HG03460 (cell line): ENCODE data around the gene TSGA10.
"Not testable (repeated sequence)": the region's sequence is repeated elsewhere in the genome, so short reads cannot be mapped to it uniquely, and the experiment has no call there.

Experiments used
- ATAC-seq: cut with Tn5 transposase; IDR thresholded peaks from one replicate; pipeline ENCODE4 v1.9.1; 2021; ENCODE audit not compliant: unreplicated experiment

TSGA10 gene

GRCh38 chr2:99154643-99155536 lies at the start of gene TSGA10, which contains the start of gene LIPT1:
TSS of gene TSGA10 (minus strand) at chr2:99154942. CDS start at chr2:99109439, 45,503 bp downstream.
TSS of gene LIPT1 (plus strand) at chr2:99154967. CDS start at chr2:99161958, 6,991 bp downstream.
- ATAC-seq, result peak; percentile 97

- no peak for ATAC-seq
Measured at GRCh38 chr2:99201959-99202678, 47.4 kb upstream of the TSGA10 start.

- ATAC-seq, result no peak
Measured at GRCh38 chr2:99200076-99200800, 45.5 kb upstream of the TSGA10 start.

GRCh38 chr2:99198103-99198841 lies 43.5 kb upstream of the TSGA10 start:
- ATAC-seq, result no peak

- not testable (repeated sequence) for ATAC-seq
Measured at GRCh38 chr2:99192364-99192763, 37.6 kb upstream of the TSGA10 start.

GRCh38 chr2:99190548-99190947 lies 35.8 kb upstream of the TSGA10 start:
- no peak for ATAC-seq

GRCh38 chr2:99188357-99188756 lies 33.6 kb upstream of the TSGA10 start:
- no peak for ATAC-seq

GRCh38 chr2:99187011-99187410 lies 32.3 kb upstream of the TSGA10 start:
- no peak for ATAC-seq

- ATAC-seq, result no peak
Measured at GRCh38 chr2:99184811-99185210, 30.1 kb upstream of the TSGA10 start.

GRCh38 chr2:99183025-99183424 lies 28.3 kb upstream of the TSGA10 start:
- ATAC-seq, result no peak

GRCh38 chr2:99181624-99182000 lies 26.9 kb upstream of the TSGA10 start:
- ATAC-seq, result no peak

- ATAC-seq, result peak; percentile 88
Measured at GRCh38 chr2:99180755-99181623, 26.2 kb upstream of the TSGA10 start, which contains the start of the genes MITD1 and MRPL30. TSS of gene MITD1 (minus strand) at chr2:99181058. CDS start at chr2:99180981, 77 bp downstream. TSS of gene MRPL30 (plus strand) at chr2:99181184. CDS start at chr2:99186204, 5,020 bp downstream.

- ATAC-seq, result no peak
Measured at GRCh38 chr2:99171377-99172140, 16.8 kb upstream of the TSGA10 start.

GRCh38 chr2:99169534-99169933 lies 14.8 kb upstream of the TSGA10 start:
- no peak for ATAC-seq

GRCh38 chr2:99166218-99166617 lies 11.5 kb upstream of the TSGA10 start:
- no peak for ATAC-seq

GRCh38 chr2:99159594-99159993 lies 4.9 kb upstream of the TSGA10 start:
- ATAC-seq, result no peak

GRCh38 chr2:99158599-99158998 lies 3.9 kb upstream of the TSGA10 start:
- ATAC-seq, result no peak

- no peak for ATAC-seq
Measured at GRCh38 chr2:99156891-99157290, 2.1 kb upstream of the TSGA10 start.
